NCI-H2196 (cell line): ENCODE results near the gene TMEM170B.

Experiments
- DNase-seq: peaks from one replicate; lab custom pipeline; 2025; ENCODE audit not compliant: unreplicated experiment; lab: John Stamatoyannopoulos, UW

TMEM170B gene

DNA sequence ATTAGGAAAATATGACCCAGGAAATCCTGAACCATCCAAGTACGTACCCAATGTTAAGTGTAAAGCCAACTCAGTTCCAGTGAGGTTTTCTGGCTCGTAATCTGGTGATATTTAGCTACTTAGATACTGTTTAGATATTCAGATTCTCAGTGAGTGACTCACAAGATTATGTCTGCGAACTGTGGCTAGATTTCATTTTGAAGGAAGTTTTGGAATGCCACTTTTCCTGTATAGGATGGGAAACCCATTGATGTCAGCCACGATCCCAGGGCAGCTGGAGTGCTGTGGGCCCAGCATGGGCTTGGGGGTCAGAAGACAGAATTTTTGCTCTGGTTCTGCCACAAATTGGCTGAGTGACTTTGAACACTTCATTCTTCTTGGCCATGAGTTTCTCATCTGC is 76.3 kb downstream of the TMEM170B start:
- no peak for DNase-seq

DNA sequence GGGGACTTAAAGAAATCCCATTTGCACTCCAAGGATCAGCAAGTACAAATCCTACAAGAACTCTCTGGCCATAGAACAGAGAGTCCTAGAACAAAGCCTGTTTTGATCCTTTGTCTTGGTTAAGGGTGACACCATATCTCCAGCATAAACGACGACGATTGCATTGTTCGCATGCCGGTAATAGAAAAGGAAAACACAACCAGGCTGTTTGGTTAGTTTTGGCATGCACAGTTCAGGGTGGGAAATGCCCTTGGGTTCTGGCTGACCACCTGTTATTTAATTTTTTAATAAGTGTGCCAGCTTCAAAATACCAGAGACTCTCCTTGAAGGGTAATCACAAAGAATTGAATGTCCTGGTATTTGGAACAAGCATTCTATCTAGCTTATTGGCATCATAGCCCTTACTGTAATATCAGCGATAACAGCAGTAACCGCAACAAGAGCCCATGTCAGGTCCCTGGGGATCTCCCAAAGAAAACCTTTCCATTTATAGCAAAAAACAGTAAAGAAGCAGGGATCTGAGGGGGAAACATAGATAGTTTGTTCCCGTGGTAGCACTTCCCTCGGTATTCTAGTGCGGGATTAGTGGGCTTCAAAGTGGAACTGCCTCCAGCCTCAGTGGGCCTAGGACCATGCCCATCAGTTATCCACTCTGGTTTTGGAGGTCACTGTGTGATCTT is 77.1 kb downstream of the TMEM170B start:
- DNase-seq = no peak

DNA sequence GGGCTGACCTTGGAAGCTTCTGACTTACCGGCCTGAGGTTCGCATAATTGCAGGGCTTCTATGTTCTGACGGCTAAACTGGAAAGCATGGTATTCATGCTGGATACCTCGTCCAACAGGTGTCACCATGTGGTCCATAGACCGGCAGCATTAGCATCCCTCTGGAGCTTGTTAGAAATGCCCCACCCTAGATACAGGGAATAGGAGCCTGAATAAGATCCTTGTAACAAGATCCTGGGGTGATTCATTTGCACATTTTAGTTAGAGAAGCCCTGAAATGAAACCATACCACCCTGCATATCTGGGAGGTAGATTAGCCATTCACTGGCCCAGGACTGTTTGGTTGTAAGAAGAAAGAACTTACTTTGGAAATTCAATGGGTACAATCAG is 77.7 kb downstream of the TMEM170B start:
- no peak for DNase-seq

DNA sequence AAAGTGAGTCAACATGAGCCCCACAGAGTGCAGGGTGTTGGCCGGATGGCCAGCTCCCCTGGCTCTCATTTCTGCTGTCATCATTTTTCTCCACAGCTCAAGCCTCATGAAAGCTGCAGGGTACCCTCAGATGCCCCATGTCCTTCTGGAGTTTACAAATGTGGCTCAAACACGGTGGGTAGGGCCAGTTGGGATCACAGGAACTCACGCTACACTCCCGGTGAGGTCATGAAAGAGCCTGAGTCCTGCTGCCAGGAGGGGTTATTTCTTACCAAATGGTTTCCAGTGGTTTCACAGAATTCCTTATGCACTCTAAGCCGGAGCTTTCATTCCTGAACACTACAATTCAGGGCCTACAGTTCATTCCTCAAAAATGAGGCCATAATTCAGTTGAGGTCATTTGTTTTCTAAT is 78.7 kb downstream of the TMEM170B start:
- DNase-seq = no peak

DNA sequence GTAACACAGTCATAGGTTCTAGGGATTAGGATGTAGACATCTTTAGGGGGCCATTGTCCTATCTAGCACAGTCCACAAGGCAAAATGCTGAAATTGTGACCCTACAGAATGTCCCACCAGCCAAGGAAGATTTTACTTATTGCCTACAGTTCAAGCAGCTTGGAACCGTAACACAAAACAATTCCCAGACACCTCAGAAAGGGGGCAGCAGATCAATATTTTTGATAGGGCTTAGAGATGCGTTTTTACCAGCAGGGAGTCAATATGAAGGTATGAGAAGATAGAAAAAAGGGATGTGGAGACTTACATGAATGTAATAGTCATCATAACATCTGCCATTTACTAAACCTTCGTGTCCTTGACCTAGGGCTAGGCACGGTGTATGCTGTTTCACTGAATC is 81.0 kb downstream of the TMEM170B start:
- no peak for DNase-seq

DNA sequence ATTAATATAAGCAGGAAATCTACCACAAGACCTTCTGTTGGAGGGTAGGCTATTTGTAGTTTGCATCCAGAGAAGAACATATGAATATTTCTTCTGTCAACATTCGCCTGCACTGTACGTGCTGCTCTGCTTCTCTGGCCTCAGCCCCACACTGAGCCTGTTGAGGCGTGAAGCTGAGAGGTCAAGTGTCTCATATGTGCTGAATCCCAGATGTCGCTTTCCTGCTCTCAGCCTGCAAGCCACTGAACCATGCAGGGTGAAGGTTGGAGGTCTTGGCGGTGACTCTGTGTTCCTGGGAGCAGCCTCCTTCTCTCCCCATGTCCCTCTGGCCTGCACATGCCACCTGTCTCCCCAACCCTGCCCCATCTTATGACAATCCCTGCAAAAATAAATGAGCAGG is 83.6 kb downstream of the TMEM170B start:
- DNase-seq = no peak

DNA sequence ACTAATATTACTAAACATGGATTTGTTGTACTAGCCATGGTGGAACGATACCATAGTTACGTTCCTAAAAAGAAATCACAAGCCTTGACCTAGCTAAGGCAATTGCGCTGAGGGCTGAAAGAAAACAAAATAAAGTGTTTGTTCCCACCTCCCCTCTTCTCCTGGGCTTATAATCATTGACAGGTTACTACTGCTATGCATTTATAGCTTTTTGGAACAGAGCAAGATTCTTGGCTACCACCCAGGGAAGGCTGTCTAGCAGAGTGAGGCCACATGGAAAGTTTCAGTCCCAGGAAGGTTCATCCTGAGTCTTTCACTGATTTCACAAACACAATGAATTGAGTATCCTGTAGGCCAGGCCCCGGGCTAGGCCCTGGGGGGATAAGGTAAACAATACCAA is 84.6 kb downstream of the TMEM170B start:
- no peak for DNase-seq

DNA sequence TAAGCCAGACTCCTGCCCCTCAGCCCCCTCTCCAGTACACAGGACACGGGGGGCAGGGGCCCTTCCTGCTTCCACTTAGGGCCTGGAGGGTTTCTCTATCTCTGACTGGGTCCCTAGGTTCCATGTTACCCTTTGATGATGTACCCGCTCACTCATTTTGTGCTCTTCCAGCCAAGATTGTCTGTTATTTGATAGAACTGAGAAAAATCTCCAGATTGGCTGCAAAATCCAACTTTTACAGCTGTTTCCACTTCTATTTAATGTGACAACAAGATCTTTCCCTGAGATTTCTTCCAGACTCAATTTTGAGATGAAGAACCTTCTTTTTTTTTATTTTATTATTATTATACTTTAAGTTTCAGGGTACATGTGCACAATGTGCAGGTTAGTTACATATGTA is 85.7 kb downstream of the TMEM170B start:
- no peak for DNase-seq

DNA sequence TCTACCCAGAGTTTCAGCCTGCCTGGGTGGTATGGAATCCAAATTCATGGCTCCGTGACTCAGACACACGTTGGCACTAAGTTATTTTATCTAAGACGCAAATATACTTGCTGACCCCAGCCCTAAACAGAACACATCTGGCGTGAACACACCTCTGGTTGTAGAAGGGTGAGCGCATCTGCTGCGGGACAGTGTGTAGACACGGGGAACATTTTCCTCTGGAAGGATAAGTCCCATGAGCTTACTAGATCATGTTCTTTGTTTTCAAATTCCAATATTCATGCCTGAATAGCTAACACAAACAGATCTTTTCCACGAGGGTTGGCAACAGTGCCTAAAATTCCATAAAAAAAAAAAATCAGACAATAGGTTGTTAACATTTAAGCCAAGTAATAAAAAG is 87.8 kb downstream of the TMEM170B start:
- no peak for DNase-seq

DNA sequence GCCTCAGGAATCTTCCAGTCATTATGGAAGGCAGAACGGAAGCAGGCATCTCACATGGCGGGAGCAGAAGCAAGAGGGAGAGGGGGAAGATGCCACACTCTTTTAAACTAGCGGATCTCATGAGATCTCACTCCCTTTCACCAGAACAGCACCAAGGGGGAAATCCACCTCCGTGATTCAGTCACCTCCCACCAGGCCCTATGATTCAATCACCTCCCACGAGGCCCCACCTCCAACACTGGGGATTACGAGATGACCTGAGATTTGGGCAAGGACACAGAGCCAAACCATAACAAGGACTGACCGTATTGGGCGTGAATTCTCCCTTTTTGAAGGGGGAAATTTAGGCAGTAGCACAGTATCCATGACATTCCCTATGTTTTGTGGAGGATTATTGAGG is 88.8 kb downstream of the TMEM170B start:
- no peak for DNase-seq

DNA sequence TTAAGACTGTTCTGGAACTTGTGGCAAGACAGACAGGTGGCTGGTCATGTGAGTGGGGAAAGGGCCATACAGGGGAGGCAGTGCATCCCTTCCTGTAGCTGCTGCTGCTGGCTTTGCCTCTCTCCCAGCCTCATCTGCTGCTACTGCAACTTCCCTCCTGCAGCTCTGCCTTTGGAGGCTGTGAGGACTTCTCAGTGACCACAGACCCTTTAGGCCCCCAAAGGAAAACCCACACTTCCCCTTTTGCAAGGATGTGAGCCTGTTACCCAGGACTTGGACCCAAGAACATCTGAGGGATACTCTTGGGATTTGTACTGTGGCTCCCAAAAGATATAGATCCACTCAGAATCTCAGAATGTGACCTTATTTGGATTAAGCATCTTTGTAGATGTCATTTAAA is 91.0 kb downstream of the TMEM170B start:
- DNase-seq = no peak

DNA sequence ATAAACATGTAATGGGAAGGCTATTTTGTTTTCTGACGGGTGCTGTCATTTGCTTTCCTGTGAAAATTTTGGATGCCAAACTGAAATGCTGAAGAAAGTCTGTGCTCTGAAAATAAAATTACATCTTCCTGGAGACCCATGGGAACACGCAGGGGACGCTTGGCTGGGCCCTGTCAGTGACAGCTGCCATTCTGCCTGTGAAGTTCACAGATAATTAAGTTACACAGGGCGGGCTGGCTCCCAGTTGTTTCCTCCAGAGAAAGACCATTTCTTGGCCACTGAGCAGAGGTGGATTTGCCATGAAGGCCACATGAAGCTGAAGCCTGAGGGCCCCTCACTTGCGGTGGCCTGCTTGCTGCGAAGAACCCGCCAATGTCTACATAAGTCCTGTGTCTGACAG is 93.5 kb downstream of the TMEM170B start:
- DNase-seq = no peak

DNA sequence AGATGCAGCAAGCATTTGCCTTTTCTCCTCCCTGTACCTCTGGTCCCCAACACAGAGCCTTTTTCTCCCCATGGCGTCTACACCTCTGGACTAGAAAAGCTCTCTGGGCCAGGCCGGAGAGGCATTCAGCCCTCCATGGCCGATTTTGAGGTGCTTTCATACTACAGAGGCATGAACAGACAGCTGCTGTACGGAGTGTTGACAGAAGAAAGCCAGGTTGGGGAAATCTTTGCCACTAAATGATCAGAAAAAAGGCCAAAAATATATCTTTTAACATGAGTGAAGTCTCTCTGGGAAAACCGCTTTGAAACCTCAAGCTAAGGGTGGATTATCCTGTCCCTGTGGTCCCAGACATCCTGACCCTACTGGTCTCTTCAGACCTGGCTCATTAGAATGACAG is 94.0 kb downstream of the TMEM170B start:
- no peak for DNase-seq

DNA sequence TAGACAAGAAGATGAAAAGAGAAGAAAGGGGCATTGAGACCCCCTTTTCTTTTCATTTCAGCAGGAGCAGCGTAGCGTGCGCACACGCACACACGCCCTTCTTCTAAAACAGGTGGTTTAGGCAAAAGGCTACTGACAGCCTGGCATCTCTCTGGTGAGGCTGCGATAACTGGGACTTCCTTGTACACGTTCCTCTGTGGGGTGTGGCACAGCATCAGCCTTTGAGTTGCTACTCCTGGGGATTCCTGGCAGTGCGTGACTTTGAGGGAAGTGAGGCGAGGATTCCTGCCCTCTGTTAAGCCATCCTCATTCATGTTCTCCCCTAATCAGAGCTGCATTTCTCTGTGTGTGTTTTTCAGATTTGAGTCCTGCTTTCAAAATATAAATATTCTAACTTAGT is 94.7 kb downstream of the TMEM170B start:
- DNase-seq = no peak

DNA sequence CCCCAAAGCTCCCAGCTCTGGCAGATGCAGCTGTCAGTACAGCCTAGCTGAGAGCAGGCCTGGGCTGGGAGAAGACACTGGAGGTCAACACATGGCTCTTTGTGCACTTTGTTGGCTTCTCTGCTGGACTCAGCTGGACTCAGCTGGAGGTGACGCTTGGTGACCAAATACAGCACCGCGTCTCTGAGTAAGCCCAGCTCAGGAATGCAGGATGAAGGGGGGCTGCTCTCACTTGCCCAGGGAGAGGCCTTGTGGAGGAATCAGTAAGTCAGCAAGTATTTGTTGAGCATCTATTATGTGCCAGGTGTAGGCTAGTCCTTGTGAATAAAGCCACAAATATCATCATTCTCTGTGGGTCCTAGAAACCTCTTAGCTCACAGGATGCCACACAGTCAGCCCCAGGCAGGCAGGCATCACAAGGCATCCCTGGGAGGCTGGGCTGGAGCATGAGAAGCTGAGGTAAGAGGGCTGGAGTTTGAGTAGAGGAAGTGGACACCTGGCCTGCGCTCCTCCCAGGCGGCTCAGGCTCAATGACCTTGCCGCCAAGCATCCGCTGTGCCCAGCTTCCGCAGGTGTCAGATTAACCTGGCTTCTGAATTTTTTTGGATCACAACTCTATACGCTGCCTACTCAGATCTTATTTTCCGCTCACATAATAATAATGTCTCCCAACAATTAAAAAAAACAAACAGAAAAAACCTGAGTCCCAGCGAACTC is 95.4 kb downstream of the TMEM170B start:
- no peak for DNase-seq
